Right atrium auricular region (tissue), 2 donors: ENCODE data around the gene SOBP. TPM values are rescaled to one million over a fixed set of nuclear protein-coding genes. Genes with fewer than 3 reads are reported as not detected.

Experiments
- DNase-seq: peaks from one replicate; pipeline ENCODE4 v3.0.0-alpha.2; 2019; ENCODE audit warnings: low spot score
- H3K27ac ChIP-seq, 2 donors: fragments of 200-600 bp; sonication (generic); 1 replicate in 1 of 2; 2 replicates in 1 of 2; pipeline ENCODE4 v1.5.1; 2016 to 2019
- H3K27me3 ChIP-seq, 2 donors: fragments of 200-600 bp; sonication (generic); one replicate each; pipeline versions ENCODE4 v1.5.1 to v1.6.0; 2017 to 2019
- H3K36me3 ChIP-seq: fragments of 200-600 bp; sonication (generic); one replicate; pipeline ENCODE4 v1.5.1; 2016
- H3K4me1 ChIP-seq, 2 donors: fragments of 200-600 bp; sonication (generic); one replicate each; pipeline versions ENCODE4 v1.5.1 to v1.6.0; 2017 to 2019
- H3K4me3 ChIP-seq, 2 donors: fragments of 200-600 bp; sonication (generic); 1 replicate in 1 of 2; 2 replicates in 1 of 2; pipeline ENCODE4 v1.5.1; 2017 to 2019; ENCODE audit warnings: mild to moderate bottlenecking in 1 of 2, moderate library complexity in 1 of 2
- H3K9me3 ChIP-seq, 2 donors: fragments of 200-600 bp; sonication (generic); one replicate each; pipeline ENCODE4 v1.5.1; 2019
- CTCF ChIP-seq, 2 donors: fragments of 200-600 bp; sonication (generic); IDR thresholded peaks; one replicate each; pipeline ENCODE4 v1.5.1; 2019; ENCODE audit warnings: antibody characterized with exemption in 2 of 2
- total RNA-seq, 2 donors: library from RNA; depleted of rRNA; stranded (reverse); fragments of >200 nt; gene quantifications; one replicate each; pipeline ENCODE4 v1.1.0, GENCODE V29; 2016

SOBP gene
- total RNA-seq, 2 donors from 2014 or later = 8.2 to 8.5 TPM

DNA sequence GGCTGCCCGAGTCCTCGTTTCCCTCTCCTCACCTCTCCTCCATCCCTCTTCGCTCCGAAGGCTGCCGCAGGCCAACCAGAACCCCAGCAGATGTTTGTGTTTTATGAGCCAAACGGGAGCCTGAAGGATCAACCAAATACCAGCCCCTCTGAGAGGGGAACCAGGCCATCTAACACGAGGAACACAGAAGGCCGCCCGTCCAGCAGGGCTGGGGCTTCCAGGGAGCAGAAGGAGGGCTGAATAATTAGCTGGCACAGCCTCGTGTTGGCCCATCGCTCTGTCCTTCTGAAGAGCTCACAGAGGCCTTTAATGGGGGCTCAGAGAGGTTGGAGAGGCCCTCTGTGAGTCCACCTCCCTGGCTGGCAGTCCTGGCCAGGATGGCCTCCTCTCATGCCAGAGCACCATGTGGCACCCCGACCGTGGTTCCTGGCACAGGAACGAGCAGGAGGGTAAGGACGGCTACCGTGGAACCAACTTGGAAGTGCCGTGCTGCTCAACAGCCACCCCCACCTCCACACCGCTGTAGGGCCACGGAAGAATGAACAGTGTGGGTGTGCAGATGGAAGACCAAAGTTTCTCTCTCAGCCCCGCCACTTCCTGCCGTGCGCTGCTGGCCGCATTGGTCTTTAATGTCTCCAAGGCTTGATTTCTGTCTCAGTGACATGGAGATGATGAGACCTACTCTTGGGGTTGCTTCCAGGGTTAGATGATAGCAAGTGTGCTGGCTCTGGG is 179.0 kb downstream of the SOBP start:
- TF ChIP-seq CTCF (IDR thresholded peaks at IDR 0.05) = no peak
- Histone ChIP-seq H3K27me3 (no peaks in the 10 kb centered on the region), H3K9me3 (no peaks in the 10 kb centered on the region), H3K36me3 (no peaks in the 10 kb centered on the region), H3K27ac (no peak overlapping the region), H3K4me1 (peaks cover 0 to 8% of the 10 kb centered on the region in 2 donors), H3K4me3 (no peak overlapping the region)
- DNase-seq = no peak

GRCh38 chr6:107670792-107671199 is 180.9 kb downstream of the SOBP start:
- no peak overlapping the region for H3K27ac ChIP-seq
- no peak for DNase-seq

DNA sequence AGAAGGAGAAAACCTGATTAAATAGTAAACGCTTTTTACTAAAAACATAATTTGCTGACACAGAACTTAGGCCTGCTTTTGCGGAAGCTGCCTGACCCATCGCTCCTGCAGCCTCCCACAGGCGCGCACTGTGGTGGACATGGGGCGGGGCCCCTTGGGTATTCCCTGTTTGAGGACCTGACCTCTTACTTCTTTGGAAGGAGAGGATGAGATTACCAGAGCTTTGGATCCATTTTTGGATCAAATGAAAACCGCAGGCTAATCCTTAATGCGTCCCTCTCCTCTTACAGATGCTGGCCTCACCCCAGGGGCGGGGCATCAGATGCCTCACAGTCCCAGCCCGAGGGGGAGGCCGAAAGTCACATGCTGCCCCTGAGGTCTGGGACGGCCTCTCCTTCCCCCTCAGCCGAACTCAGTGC is 183.2 kb downstream of the SOBP start:
- no peak for TF ChIP-seq CTCF (IDR thresholded peaks at IDR 0.05)
- Histone ChIP-seq H3K9me3 (no peaks in the 10 kb centered on the region), H3K27ac (no peak overlapping the region), H3K27me3 (no peaks in the 10 kb centered on the region), H3K4me1 (peaks cover 0 to 15% of the 10 kb centered on the region in 2 donors), H3K36me3 (no peaks in the 10 kb centered on the region), H3K4me3 (no peak overlapping the region)
- DNase-seq = no peak

More at GRCh38 chr6:107670792-107671199, 180.9 kb downstream of the SOBP start:
- Histone ChIP-seq H3K36me3 (no peaks in the 10 kb centered on the region), H3K9me3 (no peaks in the 10 kb centered on the region), H3K4me1 (peaks cover 0 to 12% of the 10 kb centered on the region in 2 donors), H3K4me3 (no peak overlapping the region), H3K27me3 (no peaks in the 10 kb centered on the region)
- TF ChIP-seq CTCF (IDR thresholded peaks at IDR 0.05) = no peak

GRCh38 chr6:107674995-107675738 is 185.2 kb downstream of the SOBP start:
- Histone ChIP-seq H3K4me1 (peaks cover 0 to 15% of the 10 kb centered on the region in 2 donors), H3K27me3 (no peaks in the 10 kb centered on the region), H3K36me3 (no peaks in the 10 kb centered on the region), H3K4me3 (peak overlapping the region in 1 of 2 donors; percentile 19), H3K9me3 (no peaks in the 10 kb centered on the region), H3K27ac (no peak overlapping the region)
- DNase-seq = peak; percentile 75
- TF ChIP-seq CTCF (IDR thresholded peaks at IDR 0.05) = peak; percentile 55 to 93

DNA sequence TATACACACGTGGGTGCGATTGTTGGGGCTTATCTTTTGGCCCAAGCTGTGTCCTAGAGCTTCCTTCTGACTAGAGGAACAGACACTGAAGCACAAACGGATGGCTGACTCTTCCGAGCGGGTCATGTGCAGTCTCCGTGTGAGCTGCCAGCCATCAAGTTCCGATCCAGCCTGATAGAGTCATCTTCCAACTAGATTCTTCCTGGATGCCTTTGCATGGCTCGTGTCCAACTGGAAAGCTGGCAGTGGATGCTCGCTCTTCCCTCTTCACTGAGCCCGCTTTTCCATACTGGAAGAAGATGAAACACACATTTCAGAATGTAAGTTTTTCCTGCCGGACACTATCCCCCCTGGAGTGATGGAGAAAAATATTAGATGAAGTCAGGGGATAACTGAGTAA is 186.1 kb downstream of the SOBP start:
- no peak for TF ChIP-seq CTCF (IDR thresholded peaks at IDR 0.05)
- no peaks in the 10 kb centered on the region for H3K9me3 ChIP-seq
- H3K36me3 ChIP-seq = no peaks in the 10 kb centered on the region
- no peaks in the 10 kb centered on the region for H3K27me3 ChIP-seq
- H3K4me1 ChIP-seq = peaks cover 0 to 10% of the 10 kb centered on the region in 2 donors
- DNase-seq = no peak
- H3K4me3 ChIP-seq = no peak overlapping the region
- no peak overlapping the region for H3K27ac ChIP-seq
